Measurements from ENCODE around the gene MPRIP.

The MPRIP gene

GRCh38 chr17:17203173-17203730 lies 161.0 kb downstream of the MPRIP start:
- Histone ChIP-seq H3K36me3 (peaks cover 33% of the 10 kb centered on the region), H3K9me3 (no peaks in the 10 kb centered on the region), H3K4me3 (peak overlapping the region; percentile 71), H4K20me1 (peaks cover 56% of the 10 kb centered on the region), H3K9ac (peak overlapping the region; percentile 85; the same call in 1 of the 2 replicates), H3K4me1 (peaks cover 85% of the 10 kb centered on the region), H3K27me3 (no peaks in the 10 kb centered on the region), H3K4me2 (peak overlapping the region; percentile 99), H3K27ac (peak overlapping the region; percentile 96)
- no peak for TF ChIP-seq Cebpa-rat (IDR thresholded peaks at IDR 0.05)

- Histone ChIP-seq H3K27me3 (no peaks in the 10 kb centered on the region), H3K4me1 (peaks cover 76% of the 10 kb centered on the region), H3K4me3 (peak overlapping the region; percentile 71), H3K36me3 (peaks cover 33% of the 10 kb centered on the region), H3K27ac (peak overlapping the region; percentile 96), H4K20me1 (peaks cover 53% of the 10 kb centered on the region), H3K4me2 (peak overlapping the region; percentile 99), H3K9me3 (no peaks in the 10 kb centered on the region), H3K9ac (peak overlapping the region; percentile 85)
- no peak for TF ChIP-seq Cebpa-rat (IDR thresholded peaks at IDR 0.05)
These were observed 161.9 kb downstream of the MPRIP start for GRCh38 chr17:17204041-17204591.

- Histone ChIP-seq H3K9me3 (no peaks in the 10 kb centered on the region), H4K20me1 (peaks cover 47% of the 10 kb centered on the region), H3K36me3 (peaks cover 33% of the 10 kb centered on the region), H3K27me3 (no peaks in the 10 kb centered on the region), H3K4me1 (peaks cover 70% of the 10 kb centered on the region), H3K4me2 (peak overlapping the region; percentile 99), H3K27ac (peak overlapping the region; percentile 96), H3K9ac (peak overlapping the region; percentile 85), H3K4me3 (peak overlapping the region; percentile 71)
- TF ChIP-seq Cebpa-rat (IDR thresholded peaks at IDR 0.05) = no peak
These were observed 162.5 kb downstream of the MPRIP start for GRCh38 chr17:17204635-17205231.

GRCh38 chr17:17205368-17206123 lies 163.3 kb downstream of the MPRIP start:
- Histone ChIP-seq H3K4me3 (peak overlapping the region; percentile 71), H3K4me1 (peaks cover 62% of the 10 kb centered on the region), H3K9ac (peak overlapping the region; percentile 85), H3K27me3 (no peaks in the 10 kb centered on the region), H3K36me3 (peaks cover 32% of the 10 kb centered on the region), H3K9me3 (no peaks in the 10 kb centered on the region), H3K27ac (peak overlapping the region; percentile 96), H4K20me1 (peaks cover 39% of the 10 kb centered on the region), H3K4me2 (peak overlapping the region; percentile 99)
- no peak for TF ChIP-seq Cebpa-rat (IDR thresholded peaks at IDR 0.05)

GRCh38 chr17:17206124-17206912 lies 164.1 kb downstream of the MPRIP start, which contains the start of gene PLD6:
PLD6 (minus strand) TSS chr17:17206333; CDS start chr17:17206286, 47 bp downstream.
- no peaks in the 10 kb centered on the region for H3K27me3 ChIP-seq
- no peak for TF ChIP-seq Cebpa-rat (IDR thresholded peaks at IDR 0.05)
- H3K27ac ChIP-seq = peak within 1 kb of the TSS; percentile 96
- H3K9ac ChIP-seq = peak within 1 kb of the TSS; percentile 85
- peak within 1 kb of the TSS; percentile 99 for H3K4me2 ChIP-seq
- peaks cover 32% of the 10 kb centered on the region for H3K36me3 ChIP-seq
- peak within 1 kb of the TSS; percentile 71 for H3K4me3 ChIP-seq
- peaks cover 55% of the 10 kb centered on the region for H3K4me1 ChIP-seq
- no peaks in the 10 kb centered on the region for H3K9me3 ChIP-seq
- H4K20me1 ChIP-seq = peaks cover 31% of the 10 kb centered on the region

- H4K20me1 ChIP-seq = peaks cover 25% of the 10 kb centered on the region
- H3K36me3 ChIP-seq = peaks cover 32% of the 10 kb centered on the region
- H3K27ac ChIP-seq = peak overlapping the region; percentile 96
- H3K4me3 ChIP-seq = no peak overlapping the region
- no peaks in the 10 kb centered on the region for H3K9me3 ChIP-seq
- no peak overlapping the region for H3K9ac ChIP-seq
- 0 out of 2 replicates have a peak overlapping the region, but pooled peaks have one; percentile 99 for H3K4me2 ChIP-seq
- H3K27me3 ChIP-seq = no peaks in the 10 kb centered on the region
- TF ChIP-seq Cebpa-rat (IDR thresholded peaks at IDR 0.05) = no peak
- H3K4me1 ChIP-seq = peaks cover 55% of the 10 kb centered on the region
These were observed 164.7 kb downstream of the MPRIP start for GRCh38 chr17:17206913-17207335.

GRCh38 chr17:17207998-17208397 lies 165.7 kb downstream of the MPRIP start:
- H4K20me1 ChIP-seq = peaks cover 14% of the 10 kb centered on the region
- TF ChIP-seq Cebpa-rat (IDR thresholded peaks at IDR 0.05) = no peak

GRCh38 chr17:17213775-17214174 lies 171.5 kb downstream of the MPRIP start:
- 0 out of 2 replicates have a peak, but pooled peaks cover 5% of the 10 kb centered on the region for H4K20me1 ChIP-seq
- H3K4me3 ChIP-seq = no peak overlapping the region
- no peaks in the 10 kb centered on the region for H3K9me3 ChIP-seq
- H3K4me1 ChIP-seq = peaks cover 11% of the 10 kb centered on the region
- no peaks in the 10 kb centered on the region for H3K27me3 ChIP-seq
- H3K27ac ChIP-seq = no peak overlapping the region
- H3K36me3 ChIP-seq = peaks cover 78% of the 10 kb centered on the region
- H3K9ac ChIP-seq = no peak overlapping the region
- TF ChIP-seq Cebpa-rat (IDR thresholded peaks at IDR 0.05) = no peak
- H3K4me2 ChIP-seq = no peak overlapping the region

More at GRCh38 chr17:17207998-17208397, 165.7 kb downstream of the MPRIP start:
- Histone ChIP-seq H3K9me3 (no peaks in the 10 kb centered on the region), H3K4me3 (no peak overlapping the region), H3K27me3 (no peaks in the 10 kb centered on the region), H3K36me3 (peaks cover 27% of the 10 kb centered on the region), H3K27ac (0 out of 2 replicates have a peak overlapping the region, but pooled peaks have one; percentile 9), H3K9ac (no peak overlapping the region), H3K4me2 (no peak overlapping the region), H3K4me1 (peaks cover 49% of the 10 kb centered on the region)

Data from BLaER1 (cell line).